ENCODE data around the gene TBC1D2.

DNA sequence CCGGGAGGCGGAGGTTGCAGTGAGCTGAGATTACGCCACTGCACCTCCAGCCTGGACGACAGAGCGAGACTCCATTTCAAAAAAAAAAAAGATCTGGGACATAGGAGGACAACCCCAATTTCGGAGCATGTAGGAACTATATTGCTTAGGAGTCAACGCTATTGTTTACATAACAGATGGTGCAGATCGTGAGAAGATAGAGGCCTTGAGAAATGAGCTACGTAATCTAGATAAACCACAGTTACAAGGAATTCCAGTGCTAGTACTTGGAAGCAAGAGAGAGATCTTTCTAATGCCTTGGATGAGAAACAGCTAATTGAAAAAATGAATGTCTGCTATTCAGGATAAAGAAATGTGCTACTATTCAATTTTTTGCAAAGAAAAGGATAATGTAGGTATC is 20.3 kb downstream of the TBC1D2 start:
- TF ChIP-seq, protein P1, sequence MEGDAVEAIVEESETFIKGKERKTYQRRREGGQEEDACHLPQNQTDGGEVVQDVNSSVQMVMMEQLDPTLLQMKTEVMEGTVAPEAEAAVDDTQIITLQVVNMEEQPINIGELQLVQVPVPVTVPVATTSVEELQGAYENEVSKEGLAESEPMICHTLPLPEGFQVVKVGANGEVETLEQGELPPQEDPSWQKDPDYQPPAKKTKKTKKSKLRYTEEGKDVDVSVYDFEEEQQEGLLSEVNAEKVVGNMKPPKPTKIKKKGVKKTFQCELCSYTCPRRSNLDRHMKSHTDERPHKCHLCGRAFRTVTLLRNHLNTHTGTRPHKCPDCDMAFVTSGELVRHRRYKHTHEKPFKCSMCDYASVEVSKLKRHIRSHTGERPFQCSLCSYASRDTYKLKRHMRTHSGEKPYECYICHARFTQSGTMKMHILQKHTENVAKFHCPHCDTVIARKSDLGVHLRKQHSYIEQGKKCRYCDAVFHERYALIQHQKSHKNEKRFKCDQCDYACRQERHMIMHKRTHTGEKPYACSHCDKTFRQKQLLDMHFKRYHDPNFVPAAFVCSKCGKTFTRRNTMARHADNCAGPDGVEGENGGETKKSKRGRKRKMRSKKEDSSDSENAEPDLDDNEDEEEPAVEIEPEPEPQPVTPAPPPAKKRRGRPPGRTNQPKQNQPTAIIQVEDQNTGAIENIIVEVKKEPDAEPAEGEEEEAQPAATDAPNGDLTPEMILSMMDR (IDR thresholded peaks at IDR 0.05; ENCODE audit: extremely low read depth in 1 of 2, insufficient read depth in 1 of 2, low read depth in 1 of 2, low read length in 2 of 2), result no peak
- no peak for TF ChIP-seq EZH2 (IDR thresholded peaks at IDR 0.05; ENCODE audit: borderline replicate concordance, low read depth, low read length, severe bottlenecking)

Data from endothelial cell of umbilical vein (primary cell).